ENCODE measurements around the gene IQGAP2.

- TF ChIP-seq POLR2A (IDR thresholded peaks at IDR 0.05) (no peak), CTCF (IDR thresholded peaks at IDR 0.05) (no peak)
These were observed 74.5 kb downstream of the IQGAP2 start for GRCh38 chr5:76477571-76477970.

Measured in testis (tissue), 2 donors.